Hypothalamus (tissue), 51 donors: Measurements from ENCODE around the gene ST6GALNAC3.
"Not testable (repeated sequence)": the region's sequence is repeated elsewhere in the genome, so short reads cannot be mapped to it uniquely, and the experiment has no call there.

Experiments
- DNase-seq, 51 donors: peaks; one replicate each; lab custom pipeline; 2025; lab: John Stamatoyannopoulos, UW

ST6GALNAC3 gene

DNA sequence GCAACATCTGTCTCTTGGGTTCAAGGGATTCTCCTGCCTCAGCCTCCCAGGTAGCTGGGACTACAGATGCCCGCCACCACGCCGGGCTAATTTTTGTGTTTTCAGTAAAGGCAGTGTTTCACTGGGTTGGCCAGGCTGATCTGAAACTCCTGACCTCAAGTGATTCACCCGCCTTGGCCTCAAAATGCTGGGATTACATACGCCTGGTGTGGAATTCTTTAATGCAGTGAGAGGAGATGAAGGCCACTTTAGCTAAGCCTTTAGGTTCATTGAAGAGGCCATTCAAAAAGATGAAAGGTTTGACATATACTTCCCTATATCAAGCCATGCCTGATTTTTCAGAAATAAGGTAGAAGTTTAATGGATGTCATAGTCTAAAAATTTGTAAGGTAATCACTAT, 162.7 kb downstream of the ST6GALNAC3 start:
- no peak for DNase-seq

DNA sequence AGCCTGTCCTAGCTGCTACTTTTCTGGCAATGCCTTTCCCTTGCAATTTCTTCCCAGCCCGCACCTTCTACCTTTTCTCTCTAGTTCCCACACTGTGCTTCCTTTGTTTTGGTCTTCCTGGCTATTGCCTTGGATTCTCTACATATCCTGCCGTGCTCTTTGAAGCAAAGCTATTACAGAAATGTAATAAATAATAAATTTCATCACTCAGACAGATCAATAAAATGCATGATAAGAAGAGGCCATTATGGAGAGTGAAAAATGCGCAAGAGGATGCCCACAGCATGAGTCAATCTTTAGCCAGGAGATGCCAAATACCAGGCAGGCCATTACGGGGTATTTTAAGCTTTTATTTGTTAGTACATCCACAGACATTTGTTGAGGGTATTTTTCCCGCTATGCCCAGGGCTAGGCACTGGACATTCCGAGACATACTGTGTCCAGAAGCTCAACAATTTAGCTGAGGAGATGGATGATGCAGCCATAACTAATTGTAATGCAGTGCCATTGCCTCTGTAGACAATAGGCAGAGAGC, 163.6 kb downstream of the ST6GALNAC3 start:
- DNase-seq, result no peak

DNA sequence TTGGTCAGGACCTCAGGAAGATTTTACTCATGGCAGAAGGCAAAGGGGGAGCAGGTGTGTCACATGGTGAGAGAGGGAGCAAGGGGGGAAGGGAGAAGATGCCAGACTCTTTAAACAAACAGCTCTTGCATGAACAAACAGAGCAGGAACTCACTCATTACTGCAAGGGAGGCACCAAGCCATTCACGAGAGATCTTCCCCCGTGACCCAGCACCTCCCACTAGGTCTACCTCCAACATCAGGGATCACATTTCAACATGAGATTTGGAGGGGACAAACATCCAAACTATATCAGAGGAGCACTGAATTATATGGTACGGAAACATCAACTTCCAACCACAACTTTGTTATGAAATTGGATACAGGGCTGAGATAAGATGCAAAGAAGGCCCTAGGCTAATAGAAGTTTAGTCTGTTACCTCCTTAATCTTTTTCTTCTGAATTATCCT, 164.9 kb downstream of the ST6GALNAC3 start:
- no peak for DNase-seq

DNA sequence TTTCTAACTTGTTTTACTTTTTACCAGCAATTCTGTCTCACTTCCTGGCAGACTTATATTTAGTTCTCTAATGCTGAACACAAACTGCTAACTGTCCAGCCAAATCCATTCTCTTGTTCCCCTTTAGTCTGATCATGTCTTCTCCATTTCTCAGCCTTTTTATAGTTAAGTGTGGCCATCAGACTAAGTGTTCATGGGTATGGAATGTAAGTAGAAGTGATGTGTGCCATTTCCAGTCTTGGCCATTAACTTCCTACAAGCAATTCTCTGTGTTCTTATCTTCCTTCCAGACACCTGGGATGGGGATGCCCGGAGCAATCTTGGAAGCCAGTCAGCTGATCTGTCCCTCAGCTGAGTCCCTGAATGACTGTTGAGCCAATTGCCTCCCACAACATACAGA, 165.8 kb downstream of the ST6GALNAC3 start:
- DNase-seq, result no peak

DNA sequence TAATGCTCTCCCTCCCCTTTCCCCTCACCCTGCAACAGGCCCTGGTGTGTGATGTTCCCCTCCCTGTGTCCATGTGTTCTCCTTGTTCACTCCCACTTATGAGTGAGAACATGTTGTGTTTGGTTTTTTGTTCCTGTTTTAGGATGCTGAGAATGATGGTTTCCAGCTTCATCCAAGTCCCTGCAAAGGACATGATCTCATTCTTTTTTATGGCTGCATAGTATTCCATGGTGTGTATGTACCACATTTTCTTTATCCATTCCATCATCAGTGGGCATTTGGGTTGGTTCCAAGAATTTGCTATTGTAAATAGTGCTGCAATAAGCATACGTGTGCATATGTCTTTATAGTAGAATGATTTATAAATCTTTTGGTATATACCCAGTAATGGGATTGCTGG, 168.0 kb downstream of the ST6GALNAC3 start:
- not testable (repeated sequence) for DNase-seq

DNA sequence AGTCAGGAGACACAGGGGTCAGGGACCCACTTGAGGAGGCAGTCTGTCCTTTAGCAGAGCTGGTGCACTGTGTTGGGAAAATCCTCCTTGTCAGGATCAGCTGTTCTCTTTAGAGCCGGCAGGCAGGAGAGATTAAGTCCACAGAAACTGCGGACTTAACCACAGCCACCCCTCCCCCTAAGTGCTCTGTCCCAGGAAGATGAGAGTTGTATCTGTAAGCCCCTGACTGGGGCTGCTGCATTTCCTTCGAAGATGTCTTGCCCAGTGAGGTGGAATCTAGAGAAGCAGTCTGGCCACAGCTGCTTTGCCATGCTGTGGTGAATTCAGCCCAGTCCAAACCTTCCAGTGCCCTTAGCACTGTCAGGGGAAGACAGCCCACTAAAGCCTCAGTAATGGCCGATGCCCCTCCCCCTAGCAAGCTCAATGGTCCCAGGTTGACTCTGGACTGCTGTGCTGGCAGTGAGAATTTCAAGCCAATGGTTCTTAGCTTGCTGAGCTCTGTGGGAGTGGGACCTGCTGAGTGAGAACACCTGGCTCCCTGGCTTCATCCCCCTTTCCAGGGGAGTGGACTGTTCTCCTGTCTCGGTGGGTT, 172.8 kb downstream of the ST6GALNAC3 start:
- no peak for DNase-seq

DNA sequence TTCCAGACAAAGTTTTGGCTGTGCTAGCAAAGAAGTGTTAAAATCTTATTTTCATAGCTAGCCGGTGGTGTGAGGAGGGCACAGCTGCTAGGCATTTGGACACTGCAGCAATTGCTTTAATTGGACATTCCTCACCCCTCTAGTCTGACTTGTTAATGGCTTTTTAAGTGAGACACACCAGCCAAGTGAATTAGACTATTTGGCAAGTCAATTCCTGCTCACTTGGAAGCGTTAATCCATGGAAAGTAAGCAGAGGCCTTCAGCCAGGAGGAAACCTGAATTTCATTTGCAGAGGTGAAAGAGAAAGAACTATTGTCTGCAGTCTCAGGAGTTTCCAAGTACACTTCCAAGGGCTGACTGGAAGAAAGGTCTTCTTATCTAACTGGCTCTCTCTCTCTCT, 175.7 kb downstream of the ST6GALNAC3 start:
- DNase-seq, result peak in 1 of 51 donors; percentile 20

DNA sequence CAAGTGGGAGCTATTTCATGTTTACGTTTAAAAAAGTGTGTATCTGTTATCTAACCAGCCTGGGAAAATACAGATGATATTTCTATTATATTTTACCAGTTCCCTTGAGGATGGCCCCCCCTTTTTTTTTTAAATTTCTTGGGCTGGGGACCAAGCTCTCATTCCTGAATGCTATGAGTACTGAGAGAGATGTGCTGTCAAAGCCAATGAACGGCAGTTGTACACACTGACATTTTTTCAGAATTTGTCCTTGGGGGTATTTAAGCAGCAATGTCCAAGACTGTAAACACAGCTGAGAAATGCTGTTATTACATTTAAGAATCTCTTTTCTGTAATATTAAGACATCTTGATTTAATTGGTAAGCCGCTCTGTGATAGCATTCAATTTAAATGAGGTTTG, 177.9 kb downstream of the ST6GALNAC3 start:
- no peak for DNase-seq

DNA sequence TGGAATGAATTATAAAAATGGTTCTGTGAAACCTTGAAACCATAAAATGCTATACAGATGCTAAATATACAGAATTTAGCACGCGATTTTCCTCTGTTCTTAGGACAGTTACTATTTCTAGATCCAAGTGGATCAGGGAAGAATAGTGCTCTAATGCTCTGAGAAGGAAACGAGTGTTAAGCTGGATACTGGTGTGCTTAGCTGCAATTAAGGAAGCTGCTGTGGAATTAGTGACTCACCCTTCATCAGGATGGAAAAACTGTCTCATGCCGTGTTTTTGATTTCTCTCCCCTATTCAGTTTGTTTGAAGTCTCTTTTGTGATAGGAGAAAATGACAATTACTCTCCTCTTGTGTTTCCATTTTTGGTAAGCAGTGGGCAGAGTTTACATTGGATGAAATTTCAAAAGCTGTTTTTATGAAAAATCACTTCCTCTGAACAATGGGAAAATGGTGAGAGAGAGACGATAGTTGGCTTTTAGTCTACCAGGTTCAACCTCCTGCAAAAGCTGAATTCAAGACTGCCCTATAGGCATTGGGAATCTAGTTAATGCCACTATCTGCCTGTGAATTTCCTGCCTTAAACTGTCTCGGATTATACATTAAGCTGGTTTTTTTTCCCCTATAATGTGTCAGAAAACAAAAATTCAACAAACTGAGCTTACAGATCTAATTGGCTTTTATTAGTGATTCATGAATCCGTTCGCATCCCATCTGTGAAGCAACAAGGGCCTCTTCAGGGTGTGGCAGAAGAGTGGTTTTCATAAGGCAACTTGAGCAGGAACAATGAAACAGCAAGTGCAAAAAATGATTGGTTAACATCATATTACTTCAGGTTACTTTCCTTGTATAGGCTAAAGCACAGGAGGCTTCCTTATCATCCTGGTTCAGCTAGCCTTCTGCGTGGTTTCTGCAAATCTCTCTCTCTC, 179.8 kb downstream of the ST6GALNAC3 start:
- DNase-seq, result peak in 1 of 51 donors; percentile 30

DNA sequence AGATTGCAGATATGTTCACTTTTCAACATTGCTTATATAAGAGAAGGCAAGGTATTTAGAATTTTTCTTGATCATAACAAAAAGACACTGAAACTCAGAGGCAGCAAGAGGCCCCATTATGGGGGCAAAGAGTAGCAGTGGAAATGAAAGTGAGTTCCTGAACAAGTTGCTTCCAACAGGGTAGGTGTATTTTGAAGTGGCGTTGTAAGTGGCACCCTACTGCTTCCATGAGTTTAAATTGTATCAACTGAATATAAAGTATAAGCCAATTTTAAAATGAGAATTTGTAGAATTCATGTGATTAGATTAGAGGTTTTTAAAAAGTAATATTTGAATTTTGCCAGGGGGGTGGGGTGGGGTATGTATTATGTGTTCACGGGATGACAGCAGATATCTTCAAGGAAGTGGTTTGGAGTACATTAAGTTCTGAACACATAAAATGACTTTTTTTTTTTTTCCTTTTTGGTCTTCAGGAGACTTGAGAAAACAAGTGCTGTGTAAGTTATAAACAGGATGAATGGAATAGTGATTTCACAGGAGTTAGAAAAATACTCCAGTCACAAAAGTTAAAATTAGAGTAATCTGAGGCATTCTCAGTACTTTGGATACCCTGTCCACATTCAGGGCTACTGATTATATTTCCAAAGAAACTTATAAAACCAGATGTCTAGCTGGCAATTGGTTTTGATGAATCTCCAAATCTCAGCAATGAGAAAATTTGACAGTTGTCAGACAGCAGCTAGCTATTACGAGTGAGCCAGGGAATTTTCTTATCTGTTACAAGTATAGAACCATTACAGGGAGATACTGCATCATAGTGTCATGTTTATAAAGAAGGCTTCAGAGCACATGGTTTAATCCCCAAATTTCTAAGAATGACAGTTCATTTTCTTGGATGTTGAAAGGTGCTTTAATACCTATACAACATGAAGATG, 182.0 kb downstream of the ST6GALNAC3 start:
- no peak for DNase-seq

DNA sequence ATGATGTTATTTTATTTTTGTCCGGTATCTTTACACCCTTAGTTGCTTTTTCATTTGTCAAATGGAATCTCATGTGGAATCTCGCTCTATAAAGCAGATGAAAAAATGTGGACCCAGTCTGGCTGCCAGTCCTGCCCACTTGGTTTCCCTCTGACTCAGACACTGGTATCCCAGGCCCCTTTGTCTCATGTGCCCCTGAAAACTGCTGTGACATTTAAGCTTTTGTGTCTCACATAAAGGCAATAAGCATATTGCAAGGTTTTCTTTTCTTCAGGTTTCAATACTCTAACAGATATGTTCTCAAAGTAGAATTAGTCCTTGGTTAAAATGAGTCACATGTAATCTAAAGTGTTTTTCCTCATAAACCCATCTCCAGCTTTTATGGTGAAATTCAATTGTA, 183.3 kb downstream of the ST6GALNAC3 start:
- no peak for DNase-seq

DNA sequence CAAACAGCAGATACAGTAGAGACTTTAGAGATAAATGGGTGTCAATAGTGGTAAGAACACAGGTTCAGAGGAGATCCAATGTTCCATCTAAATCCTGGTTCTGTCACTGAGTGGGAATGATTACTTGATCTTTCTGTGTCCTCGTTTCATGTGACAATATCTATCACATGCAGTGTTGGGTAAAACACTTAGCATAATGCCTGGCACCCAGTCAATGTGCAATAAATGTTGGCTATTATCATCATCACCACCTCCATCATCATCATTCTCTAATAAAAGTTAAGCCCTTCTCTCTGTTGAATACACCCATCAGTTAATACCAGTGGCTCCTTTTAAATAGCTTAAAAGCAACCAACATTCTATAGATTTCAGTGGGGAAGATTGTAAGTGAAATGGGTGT, 184.7 kb downstream of the ST6GALNAC3 start:
- DNase-seq, result no peak

DNA sequence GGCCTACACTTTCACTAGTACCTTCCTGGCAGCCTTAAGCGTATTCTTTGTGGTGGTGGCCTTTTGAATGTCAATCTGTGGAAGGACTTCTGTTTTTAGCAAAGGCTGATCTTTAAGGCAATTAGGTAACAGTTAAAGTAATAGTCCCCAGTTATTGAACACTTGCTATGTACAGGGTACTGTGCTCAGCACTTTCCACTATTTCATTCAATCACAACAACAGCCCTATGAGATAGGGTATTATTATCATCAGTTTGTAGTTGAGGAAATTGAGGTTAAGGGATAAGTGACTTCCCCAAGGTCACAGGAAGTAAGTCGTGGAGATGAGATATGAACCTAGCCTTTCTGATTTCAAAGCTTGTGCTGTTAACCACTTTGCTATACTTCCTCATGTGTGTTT, 185.7 kb downstream of the ST6GALNAC3 start:
- DNase-seq, result no peak

DNA sequence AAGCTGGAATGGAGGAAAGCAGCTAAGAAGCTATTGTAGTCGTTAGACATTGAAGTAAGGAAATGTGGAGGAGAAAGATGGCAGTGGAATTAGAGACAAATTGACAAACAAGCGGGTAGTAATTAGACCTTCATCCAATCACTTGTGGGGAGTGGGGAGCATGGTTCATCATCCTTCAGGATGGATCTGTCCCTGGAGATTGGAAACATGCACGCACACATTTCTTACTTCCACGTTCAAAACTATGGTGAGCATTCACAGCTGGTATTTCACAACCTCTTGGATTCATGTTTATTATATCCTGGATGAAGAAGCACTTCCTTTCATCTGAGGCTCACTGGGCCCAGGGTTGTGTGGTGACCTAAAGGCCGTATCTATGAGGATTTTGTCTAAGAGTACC, 188.1 kb downstream of the ST6GALNAC3 start:
- DNase-seq, result no peak

DNA sequence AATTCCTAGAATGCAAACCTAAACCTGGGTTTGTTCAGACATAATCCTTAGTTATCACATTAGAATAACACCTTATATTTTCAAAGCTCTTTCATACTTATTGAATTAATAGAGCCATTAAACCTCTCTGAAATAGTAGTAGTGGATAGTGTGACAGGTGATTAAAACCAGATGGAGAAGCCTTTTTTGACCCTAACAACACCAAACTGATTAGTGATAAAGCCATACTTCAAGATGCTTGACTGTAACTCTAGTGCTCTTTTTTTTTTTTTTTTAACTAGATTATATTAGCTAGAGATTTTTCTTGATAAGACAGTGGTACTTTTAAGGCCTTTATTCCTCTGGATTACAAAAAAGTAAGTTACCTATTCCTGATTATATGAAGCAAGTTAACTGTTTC, 190.1 kb downstream of the ST6GALNAC3 start:
- no peak for DNase-seq

DNA sequence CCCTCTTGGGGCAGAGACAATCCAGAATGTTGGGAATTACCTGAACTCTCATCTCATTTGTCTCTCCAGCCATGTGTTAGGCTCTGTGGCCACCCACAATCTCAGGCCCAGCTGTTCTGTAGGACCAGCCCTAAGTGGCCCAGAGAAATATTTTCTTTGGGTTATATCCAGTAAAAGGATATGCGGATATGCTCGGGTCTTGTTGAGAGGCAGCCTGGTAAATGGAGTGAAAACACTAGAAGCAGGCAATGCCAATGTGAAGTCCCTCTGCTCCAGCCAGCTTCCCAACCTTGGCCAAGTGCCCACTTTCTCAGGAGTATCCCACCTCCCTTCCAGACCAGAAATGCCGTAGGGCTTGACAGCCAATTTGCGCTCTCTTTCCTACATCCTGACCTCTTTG, 192.2 kb downstream of the ST6GALNAC3 start:
- no peak for DNase-seq

DNA sequence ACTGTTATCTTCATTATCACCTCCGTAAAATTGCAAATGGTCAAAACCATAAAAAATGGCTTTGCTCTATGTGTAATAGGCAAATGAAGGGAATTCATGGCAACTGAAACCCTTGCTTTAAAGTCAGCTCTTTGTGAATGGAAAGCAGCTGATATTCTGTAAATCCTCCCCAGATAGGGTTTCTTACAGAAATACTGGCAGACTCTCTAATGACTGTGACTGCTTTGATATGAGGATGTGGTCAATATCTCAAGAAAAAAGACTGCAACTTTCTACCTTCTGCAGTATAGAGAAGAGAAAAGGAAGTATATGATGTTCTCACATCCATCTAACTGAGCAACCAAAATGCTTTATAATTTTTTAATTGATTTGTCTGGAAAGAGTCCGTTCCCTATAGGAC, 193.1 kb downstream of the ST6GALNAC3 start:
- no peak for DNase-seq

DNA sequence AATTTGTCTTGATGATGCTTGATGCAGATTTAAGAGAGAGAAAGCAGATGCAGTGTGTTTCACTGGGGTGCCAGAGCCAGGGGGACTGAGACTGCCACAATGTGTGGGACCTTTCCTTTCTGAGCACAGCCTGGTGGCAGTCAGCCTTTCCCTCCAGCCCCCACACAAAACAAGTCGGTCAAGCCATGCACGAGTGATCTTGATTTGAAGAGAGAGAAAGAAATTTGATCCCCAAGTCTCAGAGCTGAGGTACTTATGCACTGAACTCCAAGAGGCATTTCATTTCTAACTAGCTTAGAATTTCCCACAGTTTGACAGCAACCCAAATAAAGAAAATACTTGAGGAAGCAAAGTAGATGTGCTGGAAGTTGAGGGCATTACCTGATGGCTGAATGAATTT, 193.8 kb downstream of the ST6GALNAC3 start:
- DNase-seq, result no peak

DNA sequence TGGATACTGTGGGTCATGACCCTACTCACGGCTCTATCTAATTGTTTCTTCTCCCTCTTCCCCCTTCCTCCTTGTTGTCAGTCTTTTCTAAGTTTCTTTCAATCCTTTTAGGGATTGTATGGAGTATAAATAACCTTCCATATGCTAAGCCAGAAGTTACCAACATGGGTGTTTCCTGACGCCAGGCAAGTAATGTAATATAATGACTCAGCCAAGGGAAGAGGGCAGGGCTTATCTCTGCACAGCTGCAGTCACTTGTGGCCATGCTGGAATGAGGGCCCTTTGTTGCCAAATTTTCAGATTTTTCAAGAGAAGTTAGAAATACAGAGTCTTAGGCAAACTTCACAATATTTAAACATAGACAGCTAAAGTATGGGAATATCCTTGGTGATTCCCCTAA, 194.6 kb downstream of the ST6GALNAC3 start:
- DNase-seq, result no peak

DNA sequence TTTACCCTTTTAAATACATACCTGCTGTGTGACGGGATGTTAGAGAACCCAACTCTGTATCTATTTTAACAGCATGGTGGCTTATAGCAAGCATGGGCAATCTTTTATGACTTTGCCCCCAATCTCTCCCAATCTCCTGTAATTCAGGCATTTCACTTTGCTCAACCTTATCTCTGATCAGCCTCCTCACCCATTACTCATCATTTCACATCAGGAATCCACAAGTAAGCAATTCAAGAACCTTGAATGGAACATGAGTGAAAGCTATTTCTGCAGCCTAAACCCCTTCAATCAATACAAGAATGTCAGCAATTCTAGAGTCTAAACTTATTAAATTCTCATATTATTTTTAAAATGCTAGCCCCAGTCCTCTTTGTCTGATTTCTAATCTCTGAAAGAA, 199.8 kb downstream of the ST6GALNAC3 start:
- no peak for DNase-seq

DNA sequence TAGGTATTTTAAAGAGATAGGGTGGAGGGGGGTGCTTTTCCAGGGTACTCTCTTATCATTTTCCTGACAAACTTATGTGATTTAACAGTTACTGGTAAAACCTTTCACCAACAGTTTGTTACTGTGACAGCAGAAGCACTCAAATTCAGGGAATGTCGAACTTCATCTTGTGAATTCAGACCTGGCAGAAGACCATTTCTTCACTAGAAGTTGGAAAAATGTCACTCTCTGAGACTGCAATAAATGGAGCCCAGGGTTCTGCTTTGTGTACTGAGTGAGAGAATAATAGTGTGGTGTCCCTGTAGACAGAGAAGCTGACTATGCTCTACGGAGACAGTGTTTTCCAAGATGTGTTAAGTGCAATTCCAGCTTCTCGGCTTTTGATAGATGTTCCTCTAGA, 200.2 kb downstream of the ST6GALNAC3 start:
- DNase-seq, result no peak
